H1 (cell line): ENCODE data around the gene LYZ.

Source experiments
- CTCF ChIP-seq, 3 experiments: IDR thresholded peaks; 1 replicate in 2 of 3; 2 replicates in 1 of 3; pipeline versions ENCODE4 v1.5.1 to v1.6.1; 2011; ENCODE audit warnings: low read length in 3 of 3, mild to moderate bottlenecking in 3 of 3, inconsistent platforms in 2 of 3, low read depth in 1 of 3, moderate library complexity in 1 of 3; ENCODE audit not compliant: insufficient read depth in 1 of 3; ENCODE audit errors: control extremely low read depth in 1 of 3
- EGR1 ChIP-seq: IDR thresholded peaks from 2 replicates; pipeline ENCODE4 v1.6.1; 2011; ENCODE audit warnings: low read depth, low read length, borderline replicate concordance
- HDAC6 ChIP-seq: IDR thresholded peaks from one replicate; pipeline ENCODE4 v1.7.1; 2012; ENCODE audit warnings: low read depth, mild to moderate bottlenecking, inconsistent platforms, low read length, moderate library complexity
- RAD21 ChIP-seq, 2 experiments: IDR thresholded peaks in 1 of 2; conservative IDR thresholded peaks in 1 of 2; 2 replicates each; pipeline ENCODE4 v1.6.1; 2011; ENCODE audit warnings: low read depth in 2 of 2, low read length in 2 of 2, improper control_type of control experiment in 1 of 2, inconsistent platforms in 1 of 2, mild to moderate bottlenecking in 1 of 2, moderate library complexity in 1 of 2
- RNF2 ChIP-seq: fragments of 200-900, 300-1000 bp; sonication (generic); IDR thresholded peaks from 2 replicates; pipeline ENCODE4 v1.7.1; 2016; ENCODE audit warnings: borderline replicate concordance, low read depth, mild to moderate bottlenecking, antibody characterized with exemption, low read length; ENCODE audit not compliant: poor library complexity, severe bottlenecking; ENCODE audit errors: missing control alignments
- TAF1 ChIP-seq: IDR thresholded peaks from 2 replicates; pipeline ENCODE4 v1.6.1; 2011; ENCODE audit warnings: mild to moderate bottlenecking, low read depth, low read length

GRCh38 chr12:69313209-69313608, 35.0 kb upstream of the LYZ start:
- no peak for TF ChIP-seq HDAC6
- no peak for TF ChIP-seq CTCF (IDR thresholded peaks at IDR 0.05; ENCODE audit: control extremely low read depth in 1 of 3, insufficient read depth in 1 of 3, low read depth in 1 of 3, low read length in 3 of 3)
- TF ChIP-seq EGR1 = no peak
- no peak for TF ChIP-seq TAF1
- TF ChIP-seq RNF2 = no peak
- no peak for TF ChIP-seq RAD21 (IDR thresholded peaks at IDR 0.05 in 1 of 2, conservative IDR thresholded peaks at IDR 0.05 in 1 of 2; ENCODE audit: low read depth in 2 of 2, low read length in 2 of 2)
